H9 (cell line): ENCODE data around the gene CCDC60. TPM values are rescaled to one million over a fixed set of nuclear protein-coding genes. Genes with fewer than 3 reads are reported as not detected.

Source experiments
- DNase-seq: peaks from one replicate; pipeline ENCODE4 v3.0.0-alpha.2; 2017
- H2AFZ ChIP-seq: one replicate; pipeline ENCODE4 v1.6.1; 2013; ENCODE audit warnings: mild to moderate bottlenecking, low read length, control low read depth, moderate library complexity
- H2AK5ac ChIP-seq: 2 replicates; pipeline ENCODE4 v1.6.1; 2013; ENCODE audit warnings: low read length, control low read depth, mixed read lengths; ENCODE audit not compliant: insufficient read length
- H2BK120ac ChIP-seq: one replicate; pipeline ENCODE4 v1.6.1; 2013; ENCODE audit warnings: low read depth, mild to moderate bottlenecking, low read length, control low read depth, inconsistent platforms; ENCODE audit not compliant: poor library complexity, severe bottlenecking
- H2BK12ac ChIP-seq: 2 replicates; pipeline ENCODE4 v1.6.1; 2013; ENCODE audit warnings: low read length, control low read depth, mixed read lengths, low read depth; ENCODE audit not compliant: insufficient read length
- H2BK15ac ChIP-seq: 2 replicates; pipeline ENCODE4 v1.6.1; 2013; ENCODE audit warnings: low read depth, low read length, control low read depth
- H2BK20ac ChIP-seq: one replicate; pipeline ENCODE4 v1.6.1; 2013; ENCODE audit warnings: low read depth, mild to moderate bottlenecking, low read length, control low read depth, inconsistent platforms; ENCODE audit not compliant: poor library complexity, severe bottlenecking
- H2BK5ac ChIP-seq: 2 replicates; pipeline ENCODE4 v1.6.1; 2013; ENCODE audit warnings: low read length, control low read depth, mixed read lengths; ENCODE audit not compliant: insufficient read length
- H3K14ac ChIP-seq: 2 replicates; pipeline ENCODE4 v1.6.1; 2013; ENCODE audit warnings: low read length, control low read depth; ENCODE audit not compliant: insufficient read depth
- H3K18ac ChIP-seq: 2 replicates; pipeline ENCODE4 v1.6.1; 2013; ENCODE audit warnings: low read depth, mild to moderate bottlenecking, mixed read lengths, low read length, control low read depth; ENCODE audit not compliant: insufficient read length
- H3K23ac ChIP-seq: 2 replicates; pipeline ENCODE4 v1.6.1; 2013; ENCODE audit warnings: low read length, control low read depth, mixed read lengths, low read depth; ENCODE audit not compliant: insufficient read length
- H3K23me2 ChIP-seq: 2 replicates; pipeline ENCODE4 v1.6.1; 2013; ENCODE audit warnings: low read depth, mild to moderate bottlenecking, mixed read lengths, low read length, control low read depth; ENCODE audit not compliant: insufficient read length, poor library complexity, severe bottlenecking
- H3K27ac ChIP-seq: 2 replicates; pipeline ENCODE4 v1.5.1; 2013; ENCODE audit warnings: low read length, control low read depth, mixed read lengths, low read depth; ENCODE audit not compliant: insufficient read length
- H3K27me3 ChIP-seq: 2 replicates; pipeline ENCODE4 v1.6.1; 2013; ENCODE audit warnings: low read length, control low read depth, inconsistent platforms; ENCODE audit not compliant: insufficient read depth
- H3K4ac ChIP-seq: 2 replicates; pipeline ENCODE4 v1.6.1; 2013; ENCODE audit warnings: low read depth, mild to moderate bottlenecking, control low read depth, inconsistent platforms, low read length, moderate library complexity
- H3K4me1 ChIP-seq: 2 replicates; pipeline ENCODE4 v1.6.1; 2013; ENCODE audit warnings: low read length, control low read depth, inconsistent platforms; ENCODE audit not compliant: insufficient read depth
- H3K4me2 ChIP-seq: 2 replicates; pipeline ENCODE4 v1.6.1; 2013; ENCODE audit warnings: low read length, control low read depth, mixed read lengths; ENCODE audit not compliant: insufficient read length, insufficient read depth
- H3K56ac ChIP-seq: 2 replicates; pipeline ENCODE4 v1.6.1; 2013; ENCODE audit warnings: low read depth, mild to moderate bottlenecking, mixed read lengths, low read length, control low read depth; ENCODE audit not compliant: insufficient read length
- H3K79me1 ChIP-seq: 2 replicates; pipeline ENCODE4 v1.6.1; 2013; ENCODE audit warnings: low read depth, mild to moderate bottlenecking, moderate library complexity, low read length, control low read depth, inconsistent platforms; ENCODE audit not compliant: insufficient read depth, poor library complexity, severe bottlenecking
- H3K79me2 ChIP-seq: 2 replicates; pipeline ENCODE4 v1.6.1; 2013; ENCODE audit warnings: low read length, control low read depth, inconsistent platforms; ENCODE audit not compliant: insufficient read depth
- H3K9ac ChIP-seq: 2 replicates; pipeline ENCODE4 v1.6.1; 2013; ENCODE audit warnings: low read length, control low read depth, mixed read lengths; ENCODE audit not compliant: insufficient read length; ENCODE audit errors: extremely low read depth
- H3K9me3 ChIP-seq: one replicate; pipeline ENCODE4 v1.6.1; 2013; ENCODE audit warnings: low read depth, low read length, inconsistent platforms; ENCODE audit not compliant: control insufficient read depth
- H3T11ph ChIP-seq: one replicate; pipeline ENCODE4 v1.6.1; 2013; ENCODE audit warnings: mild to moderate bottlenecking, low read length, control low read depth, inconsistent platforms
- H4K20me1 ChIP-seq: one replicate; pipeline ENCODE4 v1.6.1; 2013; ENCODE audit not compliant: control insufficient read depth, insufficient read length, insufficient read depth
- H4K5ac ChIP-seq: 2 replicates; pipeline ENCODE4 v1.6.1; 2013; ENCODE audit warnings: low read depth, mild to moderate bottlenecking, mixed read lengths, low read length, control low read depth; ENCODE audit not compliant: insufficient read length
- H4K8ac ChIP-seq: replicated peaks from 2 replicates; pipeline ENCODE4 v1.6.1; 2013; ENCODE audit warnings: low read length, control low read depth, mixed read lengths, low read depth; ENCODE audit not compliant: insufficient read length
- H4K91ac ChIP-seq: 2 replicates; pipeline ENCODE4 v1.6.1; 2013; ENCODE audit warnings: low read depth, mild to moderate bottlenecking, moderate library complexity, mixed read lengths, low read length, control low read depth; ENCODE audit not compliant: insufficient read length
- H3K27ac Mint-ChIP-seq, 3 experiments: 2 replicates in 2 of 3; 3 replicates in 1 of 3; pipeline ENCODE4 v1.8.0; 2020 to 2021; ENCODE audit warnings: mixed read lengths in 3 of 3, mild to moderate bottlenecking in 1 of 3, moderate library complexity in 1 of 3
- H3K27me3 Mint-ChIP-seq: 2 replicates; pipeline ENCODE4 v1.8.0; 2021; ENCODE audit warnings: low read depth, mild to moderate bottlenecking, moderate library complexity, mixed read lengths
- H3K36me3 Mint-ChIP-seq, 3 experiments: 2 replicates in 2 of 3; 3 replicates in 1 of 3; pipeline ENCODE4 v1.8.0; 2020 to 2021; ENCODE audit warnings: low read depth in 3 of 3, mixed read lengths in 3 of 3; ENCODE audit not compliant: insufficient read depth in 1 of 3
- H3K4me1 Mint-ChIP-seq, 2 experiments: 2 replicates each; pipeline ENCODE4 v1.8.0; 2020; ENCODE audit warnings: mixed read lengths in 2 of 2
- H3K4me3 Mint-ChIP-seq, 2 experiments: 2 replicates in 1 of 2; 3 replicates in 1 of 2; pipeline ENCODE4 v1.8.0; 2020 to 2021; ENCODE audit warnings: mild to moderate bottlenecking in 2 of 2, mixed read lengths in 2 of 2, moderate library complexity in 1 of 2
- H3K9me3 Mint-ChIP-seq, 2 experiments: 2 replicates in 1 of 2; 3 replicates in 1 of 2; pipeline ENCODE4 v1.8.0; 2020; ENCODE audit warnings: mild to moderate bottlenecking in 2 of 2, mixed read lengths in 2 of 2, moderate library complexity in 1 of 2
- WGBS: extraction: QIAGEN DNeasy Blood & Tissue Kit; methylation state at CpG from one replicate; pipeline ENCODE4 v1.1.7; 2013; ENCODE audit warnings: missing lambda C conversion rate, low lambda C conversion rate, mixed read lengths; ENCODE audit not compliant: insufficient read length; ENCODE audit errors: extremely low coverage; 5-methylcytosine and 5-hydroxymethylcytosine counted together
- total RNA-seq: library from RNA; stranded (reverse); gene quantifications from 2 replicates; pipeline ENCODE4 v1.2.1, GENCODE V29; 2021
- TF ChIP-seq, protein P1 (sequence below): fragments of 200-600 bp; sonication (generic); conservative IDR thresholded peaks from 3 replicates; pipeline ENCODE4 v1.8.0; 2021; ENCODE audit warnings: antibody characterized with exemption, mild to moderate bottlenecking

The CCDC60 gene
- total RNA-seq, 1 experiment from 2014 or later: 0.44 TPM

DNA sequence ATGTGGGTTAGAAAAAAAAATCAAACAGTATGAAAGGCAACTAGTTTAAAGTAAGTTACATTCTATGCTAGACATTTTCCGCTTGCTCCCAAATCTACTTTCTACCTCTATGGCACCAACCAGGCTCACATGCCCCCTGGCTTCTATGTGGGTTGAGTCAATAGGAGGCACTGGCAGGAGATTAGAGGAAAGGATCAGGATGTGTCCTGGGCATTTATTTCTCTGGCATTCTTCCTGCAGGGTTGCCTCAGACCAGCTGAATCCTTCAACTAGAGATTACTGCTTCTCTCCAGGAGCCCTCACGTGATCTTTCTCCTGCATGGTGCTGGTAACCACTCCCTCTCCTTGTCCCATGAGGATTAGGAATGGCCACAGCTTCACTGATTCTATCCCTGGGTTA is 14.9 kb upstream of the CCDC60 start:
- H3K18ac ChIP-seq: no peak overlapping the region
- H2BK20ac ChIP-seq: no peak overlapping the region
- H3K27ac Mint-ChIP-seq: no peak overlapping the region
- WGBS: no CpG with 5 or more reads among the region's 2 CpGs
- no peak overlapping the region for H3K56ac ChIP-seq
- no peak overlapping the region for H3K9ac ChIP-seq
- no peak overlapping the region for H3K4ac ChIP-seq
- H3K14ac ChIP-seq: no peak overlapping the region
- TF ChIP-seq, protein P1, sequence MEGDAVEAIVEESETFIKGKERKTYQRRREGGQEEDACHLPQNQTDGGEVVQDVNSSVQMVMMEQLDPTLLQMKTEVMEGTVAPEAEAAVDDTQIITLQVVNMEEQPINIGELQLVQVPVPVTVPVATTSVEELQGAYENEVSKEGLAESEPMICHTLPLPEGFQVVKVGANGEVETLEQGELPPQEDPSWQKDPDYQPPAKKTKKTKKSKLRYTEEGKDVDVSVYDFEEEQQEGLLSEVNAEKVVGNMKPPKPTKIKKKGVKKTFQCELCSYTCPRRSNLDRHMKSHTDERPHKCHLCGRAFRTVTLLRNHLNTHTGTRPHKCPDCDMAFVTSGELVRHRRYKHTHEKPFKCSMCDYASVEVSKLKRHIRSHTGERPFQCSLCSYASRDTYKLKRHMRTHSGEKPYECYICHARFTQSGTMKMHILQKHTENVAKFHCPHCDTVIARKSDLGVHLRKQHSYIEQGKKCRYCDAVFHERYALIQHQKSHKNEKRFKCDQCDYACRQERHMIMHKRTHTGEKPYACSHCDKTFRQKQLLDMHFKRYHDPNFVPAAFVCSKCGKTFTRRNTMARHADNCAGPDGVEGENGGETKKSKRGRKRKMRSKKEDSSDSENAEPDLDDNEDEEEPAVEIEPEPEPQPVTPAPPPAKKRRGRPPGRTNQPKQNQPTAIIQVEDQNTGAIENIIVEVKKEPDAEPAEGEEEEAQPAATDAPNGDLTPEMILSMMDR: no peak
- H2AK5ac ChIP-seq: no peak overlapping the region
- peaks cover 3% of the 10 kb centered on the region for H3K27me3 Mint-ChIP-seq
- H3K4me1 ChIP-seq: no peaks in the 10 kb centered on the region
- no peak for DNase-seq
- no peak overlapping the region for H3K23ac ChIP-seq
- H3K23me2 ChIP-seq: no peaks in the 10 kb centered on the region
- no peak overlapping the region for H4K8ac ChIP-seq
- no peak overlapping the region for H4K5ac ChIP-seq
- no peak overlapping the region for H3T11ph ChIP-seq
- no peak overlapping the region for H2BK15ac ChIP-seq
- H3K9me3 Mint-ChIP-seq: no peaks in the 10 kb centered on the region
- peaks cover 5 to 11% of the 10 kb centered on the region in 2 experiments for H3K4me1 Mint-ChIP-seq
- no peak overlapping the region for H4K91ac ChIP-seq
- no peaks in the 10 kb centered on the region for H3K79me2 ChIP-seq
- no peak overlapping the region for H3K4me2 ChIP-seq
- no peak overlapping the region for H2BK5ac ChIP-seq
- no peak overlapping the region for H2BK12ac ChIP-seq
- H2AFZ ChIP-seq: no peak overlapping the region
- H3K79me1 ChIP-seq: no peaks in the 10 kb centered on the region
- no peaks in the 10 kb centered on the region for H4K20me1 ChIP-seq
- H3K27me3 ChIP-seq: no peaks in the 10 kb centered on the region
- H3K36me3 Mint-ChIP-seq: no peaks in the 10 kb centered on the region
- H2BK120ac ChIP-seq: no peak overlapping the region
- H3K9me3 ChIP-seq: no peaks in the 10 kb centered on the region
- H3K27ac ChIP-seq: no peak overlapping the region
- H3K4me3 Mint-ChIP-seq: no peak overlapping the region
